BJ (cell line): ENCODE data around the gene RHOV. TPM values are rescaled to one million over a fixed set of nuclear protein-coding genes. Genes with fewer than 3 reads are reported as not detected.
A peak's percentile ranks its signal among the peaks of the same experiment; 100 is the strongest.
"Not testable (repeated sequence)": the region's sequence is repeated elsewhere in the genome, so short reads cannot be mapped to it uniquely, and the experiment has no call there.

Experiments used
- CTCF ChIA-PET: fragments of 350-600 bp; formaldehyde crosslinking; extraction: SDS; loops from one replicate; lab custom pipeline; 2021; ENCODE audit warnings: antibody characterized with exemption, inconsistent platforms; lab: Yijun Ruan, JAX
- POLR2A ChIA-PET: fragments of 300-600 bp; sonication (Branson Sonifier 250); formaldehyde crosslinking; extraction: SDS; loops from one replicate; lab custom pipeline; 2021; ENCODE audit warnings: antibody characterized with exemption; lab: Charles Lee
- DNase-seq: peaks from one replicate; pipeline ENCODE4 v3.0.0-alpha.2; 2011; ENCODE audit warnings: low read depth
- H3K27me3 ChIP-seq: 2 replicates; pipeline ENCODE4 v1.6.0; 2011; ENCODE audit warnings: low read length; ENCODE audit not compliant: control insufficient read depth, insufficient read depth
- H3K36me3 ChIP-seq: 2 replicates; pipeline ENCODE4 v1.5.1; 2011; ENCODE audit warnings: low read length; ENCODE audit not compliant: control insufficient read depth, insufficient read depth
- H3K4me3 ChIP-seq: 2 replicates; pipeline ENCODE4 v1.5.1; 2011; ENCODE audit warnings: low read depth, mild to moderate bottlenecking, control low read depth, low read length
- polyA plus RNA-seq: library from polyadenylated mRNA; depleted of rRNA; stranded (reverse); fragments of >200 nt; gene quantifications from 2 replicates; pipeline ENCODE4 v1.2.3, GENCODE V29; 2011
- TF ChIP-seq, protein P1 (sequence below): IDR thresholded peaks from 2 replicates; pipeline ENCODE4 v1.5.1; 2011; ENCODE audit warnings: low read depth, mild to moderate bottlenecking, control low read depth, inconsistent platforms, low read length, moderate library complexity; ENCODE audit not compliant: insufficient read depth

Gene RHOV
- polyA plus RNA-seq, 1 experiment, result 0.28 TPM

DNA sequence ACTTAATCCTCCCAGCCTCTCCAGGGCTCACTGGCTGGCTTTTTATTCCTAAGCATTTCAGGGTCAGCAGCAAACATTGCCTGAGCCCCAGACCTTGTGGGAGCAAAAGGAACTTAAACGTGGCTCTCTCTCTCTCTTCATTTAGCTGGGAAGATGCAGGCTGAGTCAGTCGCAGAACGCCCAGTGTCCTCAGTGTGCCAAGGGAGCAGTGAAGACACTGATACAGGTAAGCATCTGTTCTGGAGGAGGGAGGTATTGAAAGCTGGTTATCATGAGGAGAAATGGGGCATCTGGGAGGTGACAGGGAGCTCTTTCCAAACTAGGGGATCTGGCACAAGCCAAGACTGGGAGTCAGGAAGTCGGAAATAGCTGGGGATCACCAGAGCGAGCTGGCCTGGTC, 4.3 kb downstream of the RHOV start:
- Histone ChIP-seq H3K27me3 (peaks cover 8% of the 10 kb centered on the region), H3K4me3 (no peak overlapping the region), H3K36me3 (no peaks in the 10 kb centered on the region)
- DNase-seq, result no peak
- POLR2A ChIA-PET, result no interaction called here
- TF ChIP-seq, protein P1, sequence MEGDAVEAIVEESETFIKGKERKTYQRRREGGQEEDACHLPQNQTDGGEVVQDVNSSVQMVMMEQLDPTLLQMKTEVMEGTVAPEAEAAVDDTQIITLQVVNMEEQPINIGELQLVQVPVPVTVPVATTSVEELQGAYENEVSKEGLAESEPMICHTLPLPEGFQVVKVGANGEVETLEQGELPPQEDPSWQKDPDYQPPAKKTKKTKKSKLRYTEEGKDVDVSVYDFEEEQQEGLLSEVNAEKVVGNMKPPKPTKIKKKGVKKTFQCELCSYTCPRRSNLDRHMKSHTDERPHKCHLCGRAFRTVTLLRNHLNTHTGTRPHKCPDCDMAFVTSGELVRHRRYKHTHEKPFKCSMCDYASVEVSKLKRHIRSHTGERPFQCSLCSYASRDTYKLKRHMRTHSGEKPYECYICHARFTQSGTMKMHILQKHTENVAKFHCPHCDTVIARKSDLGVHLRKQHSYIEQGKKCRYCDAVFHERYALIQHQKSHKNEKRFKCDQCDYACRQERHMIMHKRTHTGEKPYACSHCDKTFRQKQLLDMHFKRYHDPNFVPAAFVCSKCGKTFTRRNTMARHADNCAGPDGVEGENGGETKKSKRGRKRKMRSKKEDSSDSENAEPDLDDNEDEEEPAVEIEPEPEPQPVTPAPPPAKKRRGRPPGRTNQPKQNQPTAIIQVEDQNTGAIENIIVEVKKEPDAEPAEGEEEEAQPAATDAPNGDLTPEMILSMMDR, result no peak
- CTCF ChIA-PET, result interaction anchor here (1.7 to 5.7 kb wide), 2 partner anchors 22 to 25 kb away, joined by 4 to 34 read pairs; partner anchors contain the start of gene VPS18

GRCh38 chr15:40867199-40867598, 6.8 kb downstream of the RHOV start:
- Histone ChIP-seq H3K4me3 (no peak overlapping the region), H3K36me3 (no peaks in the 10 kb centered on the region), H3K27me3 (peaks cover 6% of the 10 kb centered on the region; the same call in 1 of the 2 replicates)
- TF ChIP-seq, protein P1, result no peak
- CTCF ChIA-PET, result interaction anchor here (1.6 kb wide), 1 partner anchor 24 kb away, joined by 9 read pairs; no protein-coding TSS in a partner anchor
- POLR2A ChIA-PET, result no interaction called here
- no peak for DNase-seq

DNA sequence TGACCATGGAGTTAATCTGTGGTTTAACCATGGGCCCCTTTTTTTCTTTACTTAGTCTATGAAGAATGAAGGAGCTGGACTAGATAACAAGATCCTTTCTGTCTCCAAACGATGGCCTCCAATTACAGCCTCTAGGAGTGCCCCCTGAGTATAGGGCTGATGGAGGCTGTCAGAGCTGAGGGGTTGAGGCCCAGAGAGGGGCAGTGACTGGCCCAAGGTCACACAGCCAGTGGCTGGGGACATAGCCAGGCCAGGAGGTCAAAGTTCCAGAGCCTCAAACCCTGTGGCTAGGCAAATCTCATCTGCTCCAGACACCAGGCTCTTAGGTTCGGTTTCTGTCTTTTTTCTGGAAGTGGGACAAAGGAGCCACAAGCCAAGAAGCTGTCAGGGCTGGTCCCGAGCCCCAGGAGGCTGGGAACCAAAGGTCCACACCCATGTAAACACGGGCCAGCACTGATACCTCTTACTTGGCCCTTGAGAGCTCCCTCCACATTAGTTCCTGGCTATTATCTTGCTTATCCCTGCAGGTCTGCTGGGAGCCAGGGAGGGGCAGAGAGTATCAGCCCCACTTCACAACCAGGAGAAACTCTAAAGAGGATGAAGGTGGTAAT, 10.3 kb downstream of the RHOV start:
- no peak for DNase-seq
- TF ChIP-seq, protein P1, result no peak
- POLR2A ChIA-PET, result no interaction called here
- no peaks in the 10 kb centered on the region; the same call in none of the 2 replicates for H3K27me3 ChIP-seq
- CTCF ChIA-PET, result interaction anchor here (1.4 kb wide), 1 partner anchor 9 kb away, joined by 4 read pairs; no protein-coding TSS in a partner anchor
- H3K4me3 ChIP-seq, result no peak overlapping the region
- H3K36me3 ChIP-seq, result no peaks in the 10 kb centered on the region

- POLR2A ChIA-PET, H3K27me3 ChIP-seq, H3K36me3 ChIP-seq, DNase-seq, H3K4me3 ChIP-seq: not testable (repeated sequence)
- CTCF ChIA-PET, result interaction anchor here (0.7 to 7.4 kb wide), 6 partner anchors 14 to 96 kb away, joined by 3 to 201 read pairs (median 6); no protein-coding TSS in a partner anchor
These were observed 12.9 kb downstream of the RHOV start for GRCh38 chr15:40861147-40861546.

DNA sequence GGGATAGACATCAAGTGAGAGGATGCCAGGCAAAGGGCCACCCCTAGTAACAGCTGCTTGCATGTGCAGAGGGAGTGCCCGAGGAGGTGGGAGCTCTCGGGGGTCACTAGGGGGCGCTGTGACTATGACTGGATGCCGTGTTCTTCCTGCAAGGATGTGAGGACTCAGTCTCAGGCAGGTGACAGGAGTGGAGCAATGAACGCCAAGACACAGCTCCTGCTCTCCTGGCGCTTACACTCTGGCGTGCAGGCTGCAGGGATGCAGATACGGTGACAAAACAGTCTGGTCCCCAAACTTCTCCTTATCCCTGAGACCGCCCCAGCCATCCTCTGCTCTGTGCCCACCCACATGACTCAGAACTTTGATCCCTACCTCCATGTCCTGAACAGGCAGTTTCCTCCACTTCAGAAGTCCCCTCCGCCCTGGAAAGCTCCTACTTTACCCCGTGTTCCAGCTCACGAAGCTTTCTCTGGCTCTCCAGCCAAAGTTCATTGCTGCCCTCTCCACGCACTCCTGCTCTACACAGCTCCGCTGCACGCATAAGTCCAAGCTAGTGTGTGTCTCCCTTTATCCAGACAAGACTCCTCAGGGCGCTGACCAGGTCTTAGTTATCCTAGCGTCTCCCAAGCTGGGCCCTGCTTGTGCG, 14.7 kb downstream of the RHOV start:
- Histone ChIP-seq H3K36me3 (no peaks in the 10 kb centered on the region), H3K27me3 (no peaks in the 10 kb centered on the region; the same call in none of the 2 replicates), H3K4me3 (no peak overlapping the region)
- no peak for DNase-seq
- POLR2A ChIA-PET, result interaction anchor here (0.6 kb wide), 1 partner anchor 35 kb away, joined by 3 read pairs; the partner anchor contains the start of gene VPS18
- TF ChIP-seq, protein P1, result peak; percentile 88
- CTCF ChIA-PET, result interaction anchor here (0.6 to 7.4 kb wide), 31 partner anchors 13 to 340 kb away, joined by 3 to 201 read pairs (median 3); partner anchors contain the start of genes C15orf62, GCHFR, RPUSD2 and SPINT1
